ENCODE data around the gene MED29. TPM values are rescaled to one million over a fixed set of nuclear protein-coding genes. Genes with fewer than 3 reads are reported as not detected.

MED29 gene
- total RNA-seq, 1 experiment from 2014 or later, result 26.7 TPM

- DNase-seq (ENCODE audit: low spot score), result no peak
Measured at GRCh38 chr19:39410017-39410830, 19.0 kb downstream of the MED29 start.

GRCh38 chr19:39410831-39411080 is 19.6 kb downstream of the MED29 start:
- DNase-seq (ENCODE audit: low spot score), result no peak

GRCh38 chr19:39411081-39411831 is 20.1 kb downstream of the MED29 start:
- no peak for DNase-seq (ENCODE audit: low spot score)

GRCh38 chr19:39411832-39412099 is 20.6 kb downstream of the MED29 start:
- peak; percentile 92 for DNase-seq (ENCODE audit: low spot score)

GRCh38 chr19:39412100-39412866 is 21.1 kb downstream of the MED29 start, which contains the start of gene PLEKHG2:
TSS of gene PLEKHG2 (plus strand) at chr19:39412669. CDS start at chr19:39414087, 1,418 bp downstream.
- peak; percentile 99 for DNase-seq (ENCODE audit: low spot score)

GRCh38 chr19:39412867-39413271 is 21.7 kb downstream of the MED29 start:
- DNase-seq (ENCODE audit: low spot score), result no peak

- DNase-seq (ENCODE audit: low spot score), result no peak
Measured at GRCh38 chr19:39413272-39413910, 22.2 kb downstream of the MED29 start.

- peak; percentile 43 for DNase-seq (ENCODE audit: low spot score)
Measured at GRCh38 chr19:39413911-39414608, 22.9 kb downstream of the MED29 start.

GRCh38 chr19:39415111-39416046 is 24.2 kb downstream of the MED29 start:
- no peak for DNase-seq (ENCODE audit: low spot score)

GRCh38 chr19:39416152-39417120 is 25.3 kb downstream of the MED29 start:
- no peak for DNase-seq (ENCODE audit: low spot score)

- no peak for DNase-seq (ENCODE audit: low spot score)
Measured at GRCh38 chr19:39417463-39418181, 26.4 kb downstream of the MED29 start.

GRCh38 chr19:39419003-39419402 is 27.8 kb downstream of the MED29 start:
- DNase-seq (ENCODE audit: low spot score), result no peak

GRCh38 chr19:39420769-39421168 is 29.6 kb downstream of the MED29 start:
- no peak for DNase-seq (ENCODE audit: low spot score)

- no peak for DNase-seq (ENCODE audit: low spot score)
Measured at GRCh38 chr19:39422020-39422419, 30.8 kb downstream of the MED29 start.

- no peak for DNase-seq (ENCODE audit: low spot score)
Measured at GRCh38 chr19:39423258-39424086, 32.3 kb downstream of the MED29 start.

GRCh38 chr19:39424934-39425333 is 33.8 kb downstream of the MED29 start:
- no peak for DNase-seq (ENCODE audit: low spot score)

GRCh38 chr19:39425744-39426143 is 34.6 kb downstream of the MED29 start:
- DNase-seq (ENCODE audit: low spot score), result no peak

GRCh38 chr19:39426170-39426569 is 35.0 kb downstream of the MED29 start:
- no peak for DNase-seq (ENCODE audit: low spot score)
